Measurements from ENCODE around the gene CUBN. TPM values are rescaled to one million over a fixed set of nuclear protein-coding genes. Genes with fewer than 3 reads are reported as not detected.

CUBN gene
- total RNA-seq, 1 donor from 2014 or later, result 1.0 TPM

GRCh38 chr10:16916496-16916895 is 213.1 kb downstream of the CUBN start:
- no peak overlapping the region for H3K4me3 Mint-ChIP-seq
- H3K9me3 Mint-ChIP-seq, result no peaks in the 10 kb centered on the region
- peaks cover 12% of the 10 kb centered on the region for H3K36me3 Mint-ChIP-seq
- peak; percentile 48 for TF ChIP-seq CTCF (conservative IDR thresholded peaks at IDR 0.05)
- H3K27me3 Mint-ChIP-seq, result peaks cover 19% of the 10 kb centered on the region
- H3K27ac Mint-ChIP-seq, result no peak overlapping the region
- H3K4me1 Mint-ChIP-seq (ENCODE audit: unreplicated experiment), result peaks cover 9% of the 10 kb centered on the region
- no peak for DNase-seq (ENCODE audit: extremely low spot score, unreplicated experiment)

- no peak overlapping the region for H3K4me3 Mint-ChIP-seq
- no peak overlapping the region for H3K27ac Mint-ChIP-seq
- peaks cover 21% of the 10 kb centered on the region for H3K27me3 Mint-ChIP-seq
- peaks cover 12% of the 10 kb centered on the region for H3K36me3 Mint-ChIP-seq
- no peaks in the 10 kb centered on the region for H3K9me3 Mint-ChIP-seq
- DNase-seq (ENCODE audit: extremely low spot score, unreplicated experiment), result no peak
- H3K4me1 Mint-ChIP-seq (ENCODE audit: unreplicated experiment), result peaks cover 11% of the 10 kb centered on the region
- TF ChIP-seq CTCF (conservative IDR thresholded peaks at IDR 0.05), result peak; percentile 48
Measured at GRCh38 chr10:16915300-16915699, 214.3 kb downstream of the CUBN start.

- Mint-ChIP-seq H3K4me3 (no peak overlapping the region), H3K36me3 (peaks cover 12% of the 10 kb centered on the region), H3K27ac (no peak overlapping the region), H3K9me3 (no peaks in the 10 kb centered on the region), H3K4me1 (ENCODE audit: unreplicated experiment) (peaks cover 17% of the 10 kb centered on the region), H3K27me3 (peaks cover 24% of the 10 kb centered on the region)
- no peak for TF ChIP-seq CTCF (conservative IDR thresholded peaks at IDR 0.05)
- no peak for DNase-seq (ENCODE audit: extremely low spot score, unreplicated experiment)
Measured at GRCh38 chr10:16913266-16913665, 216.3 kb downstream of the CUBN start.

GRCh38 chr10:16910793-16911164 is 218.8 kb downstream of the CUBN start:
- H3K27ac Mint-ChIP-seq, result no peak overlapping the region
- peaks cover 12% of the 10 kb centered on the region for H3K36me3 Mint-ChIP-seq
- no peak overlapping the region for H3K4me3 Mint-ChIP-seq
- H3K9me3 Mint-ChIP-seq, result no peaks in the 10 kb centered on the region
- peaks cover 31% of the 10 kb centered on the region for H3K4me1 Mint-ChIP-seq (ENCODE audit: unreplicated experiment)
- no peak for TF ChIP-seq CTCF (conservative IDR thresholded peaks at IDR 0.05)
- H3K27me3 Mint-ChIP-seq, result peaks cover 26% of the 10 kb centered on the region
- no peak for DNase-seq (ENCODE audit: extremely low spot score, unreplicated experiment)

GRCh38 chr10:16909961-16910792 is 219.4 kb downstream of the CUBN start:
- Mint-ChIP-seq H3K4me1 (ENCODE audit: unreplicated experiment) (peaks cover 36% of the 10 kb centered on the region), H3K9me3 (no peaks in the 10 kb centered on the region), H3K36me3 (peaks cover 7% of the 10 kb centered on the region), H3K27ac (no peak overlapping the region), H3K4me3 (no peak overlapping the region), H3K27me3 (peaks cover 25% of the 10 kb centered on the region)
- DNase-seq (ENCODE audit: extremely low spot score, unreplicated experiment), result no peak
- no peak for TF ChIP-seq CTCF (conservative IDR thresholded peaks at IDR 0.05)
